Right lobe of liver (tissue), 4 donors: ENCODE results near the gene NBPF11.

Experiments
- CTCF ChIP-seq, 4 donors: fragments of 200-600 bp in 3 of 4; fragments of 450-650 bp in 1 of 4; IDR thresholded peaks; one replicate each; pipeline versions ENCODE4 v1.5.1 to v1.8.0; 2016 to 2022; ENCODE audit warnings: antibody characterized with exemption in 4 of 4, mild to moderate bottlenecking in 2 of 4
- POLR2A ChIP-seq: fragments of 450-650 bp; IDR thresholded peaks from one replicate; pipeline ENCODE4 v1.6.1; 2017; ENCODE audit warnings: antibody characterized with exemption, mild to moderate bottlenecking
- donor health status: DM: no; HTN: no; CAD: no.
- donor health status: DM: no; HTN: no; CAD: no.
- donor health status: DM: no; HTN: yes; CAD: no.

- no peak for TF ChIP-seq CTCF (IDR thresholded peaks at IDR 0.05)
- TF ChIP-seq POLR2A, result no peak
Observed at GRCh38 chr1:148160048-148160342, 7.9 kb upstream of the NBPF11 start.
